Activated T-helper 2 cell treated with anti-CD3 and anti-CD28 coated beads, Interferon-gamma antibody, Interleukin-2, Interleukin-4, amounts not matched to agents 10 μg/mL and 5 μg/mL and 100 μg/mL, durations not matched to agents 14 hours and 24 hours and 36 hours (primary cell): ENCODE data around the gene APOBEC4. TPM values are rescaled to one million over a fixed set of nuclear protein-coding genes. Genes with fewer than 3 reads are reported as not detected.
"Not testable (repeated sequence)": the region's sequence is repeated elsewhere in the genome, so short reads cannot be mapped to it uniquely, and the experiment has no call there.

ENCODE experiments used
- DNase-seq: peaks from one replicate; pipeline ENCODE4 v3.0.0; 2021; ENCODE audit warnings: low spot score
- H3K27ac Mint-ChIP-seq: one replicate; pipeline ENCODE4 v1.8.0; 2021; ENCODE audit warnings: mixed read lengths
- H3K27me3 Mint-ChIP-seq: one replicate; pipeline ENCODE4 v1.8.0; 2021; ENCODE audit warnings: low read depth, mixed read lengths
- H3K36me3 Mint-ChIP-seq: one replicate; pipeline ENCODE4 v1.8.0; 2021; ENCODE audit warnings: low read depth, mixed read lengths
- H3K4me1 Mint-ChIP-seq: one replicate; pipeline ENCODE4 v1.8.0; 2021; ENCODE audit warnings: low read depth, mixed read lengths
- H3K4me3 Mint-ChIP-seq: one replicate; pipeline ENCODE4 v1.8.0; 2021; ENCODE audit warnings: low read depth, mild to moderate bottlenecking, moderate library complexity, mixed read lengths
- H3K9me3 Mint-ChIP-seq: one replicate; pipeline ENCODE4 v1.8.0; 2021; ENCODE audit warnings: mixed read lengths
- intact Hi-C: fragments of 100-400 bp; cut with micrococcal nuclease; formaldehyde crosslinking; loops from one replicate; pipeline ENCODE4 v1.15.1; 2023
- total RNA-seq: library from RNA; stranded (reverse); gene quantifications from 2 replicates; pipeline ENCODE4 v1.2.3, GENCODE V29; 2022

The APOBEC4 gene
- total RNA-seq, 1 donor from 2014 or later = not detected

GRCh38 chr1:183687546-183688304 lies 34.6 kb upstream of the APOBEC4 start:
- DNase-seq = no peak
- Mint-ChIP-seq H3K4me1 (peaks cover 1% of the 10 kb centered on the region), H3K36me3 (no peaks in the 10 kb centered on the region), H3K4me3 (no peak overlapping the region), H3K27ac (no peak overlapping the region), H3K27me3 (peaks cover 15% of the 10 kb centered on the region), H3K9me3 (no peaks in the 10 kb centered on the region)
- intact Hi-C loops = no loop called here

- DNase-seq = no peak
- H3K27me3 Mint-ChIP-seq = peaks cover 29% of the 10 kb centered on the region
- H3K27ac Mint-ChIP-seq = no peak overlapping the region
- H3K36me3 Mint-ChIP-seq = no peaks in the 10 kb centered on the region
- intact Hi-C loops = no loop called here
- no peaks in the 10 kb centered on the region for H3K9me3 Mint-ChIP-seq
- no peak overlapping the region for H3K4me3 Mint-ChIP-seq
- H3K4me1 Mint-ChIP-seq = peaks cover 1% of the 10 kb centered on the region
These were observed 33.1 kb upstream of the APOBEC4 start for GRCh38 chr1:183686229-183686628.

GRCh38 chr1:183685112-183685713 lies 32.1 kb upstream of the APOBEC4 start:
- Mint-ChIP-seq H3K4me3 (no peak overlapping the region), H3K4me1 (peaks cover 1% of the 10 kb centered on the region), H3K36me3 (no peaks in the 10 kb centered on the region), H3K27me3 (peaks cover 34% of the 10 kb centered on the region), H3K27ac (no peak overlapping the region), H3K9me3 (no peaks in the 10 kb centered on the region)
- intact Hi-C loops = loop anchor here (1.0 to 2.0 kb wide), 2 partner anchors 30 to 231 kb away; no protein-coding TSS in a partner anchor
- DNase-seq = no peak

GRCh38 chr1:183679363-183679762 lies 26.2 kb upstream of the APOBEC4 start:
- intact Hi-C loops, H3K36me3 Mint-ChIP-seq, H3K4me1 Mint-ChIP-seq, H3K4me3 Mint-ChIP-seq, H3K27ac Mint-ChIP-seq, H3K9me3 Mint-ChIP-seq, DNase-seq: not testable (repeated sequence)
- peaks cover 32% of the 10 kb centered on the region for H3K27me3 Mint-ChIP-seq

- Mint-ChIP-seq H3K36me3 (no peaks in the 10 kb centered on the region), H3K4me3 (no peak overlapping the region), H3K27me3 (peaks cover 31% of the 10 kb centered on the region), H3K27ac (no peak overlapping the region), H3K4me1 (peaks cover 1% of the 10 kb centered on the region), H3K9me3 (no peaks in the 10 kb centered on the region)
- intact Hi-C loops = no loop called here
- DNase-seq = no peak
These were observed 25.7 kb upstream of the APOBEC4 start for GRCh38 chr1:183678819-183679218.

- H3K36me3 Mint-ChIP-seq = no peaks in the 10 kb centered on the region
- H3K4me3 Mint-ChIP-seq = no peak overlapping the region
- intact Hi-C loops = no loop called here
- no peak overlapping the region for H3K27ac Mint-ChIP-seq
- no peaks in the 10 kb centered on the region for H3K9me3 Mint-ChIP-seq
- H3K4me1 Mint-ChIP-seq = no peaks in the 10 kb centered on the region
- H3K27me3 Mint-ChIP-seq = peaks cover 17% of the 10 kb centered on the region
- DNase-seq = no peak
These were observed 23.6 kb upstream of the APOBEC4 start for GRCh38 chr1:183676586-183677189.

- Mint-ChIP-seq H3K4me3 (no peak overlapping the region), H3K27ac (no peak overlapping the region), H3K36me3 (no peaks in the 10 kb centered on the region), H3K4me1 (no peaks in the 10 kb centered on the region), H3K27me3 (peaks cover 11% of the 10 kb centered on the region), H3K9me3 (no peaks in the 10 kb centered on the region)
- DNase-seq = no peak
- intact Hi-C loops = no loop called here
These were observed 22.9 kb upstream of the APOBEC4 start for GRCh38 chr1:183675883-183676585.

GRCh38 chr1:183675381-183675780 lies 22.3 kb upstream of the APOBEC4 start:
- intact Hi-C loops = no loop called here
- Mint-ChIP-seq H3K27me3 (peaks cover 8% of the 10 kb centered on the region), H3K27ac (no peak overlapping the region), H3K36me3 (no peaks in the 10 kb centered on the region), H3K4me3 (no peak overlapping the region), H3K4me1 (no peaks in the 10 kb centered on the region), H3K9me3 (no peaks in the 10 kb centered on the region)
- no peak for DNase-seq

- H3K9me3 Mint-ChIP-seq = no peaks in the 10 kb centered on the region
- no peak for DNase-seq
- H3K4me1 Mint-ChIP-seq = no peaks in the 10 kb centered on the region
- H3K27ac Mint-ChIP-seq = no peak overlapping the region
- intact Hi-C loops = no loop called here
- no peak overlapping the region for H3K4me3 Mint-ChIP-seq
- H3K36me3 Mint-ChIP-seq = no peaks in the 10 kb centered on the region
- H3K27me3 Mint-ChIP-seq = peaks cover 8% of the 10 kb centered on the region
These were observed 21.8 kb upstream of the APOBEC4 start for GRCh38 chr1:183674886-183675285.

- no peak overlapping the region for H3K4me3 Mint-ChIP-seq
- no peaks in the 10 kb centered on the region for H3K4me1 Mint-ChIP-seq
- H3K9me3 Mint-ChIP-seq = no peaks in the 10 kb centered on the region
- no peaks in the 10 kb centered on the region for H3K36me3 Mint-ChIP-seq
- no peak for DNase-seq
- intact Hi-C loops = no loop called here
- no peak overlapping the region for H3K27ac Mint-ChIP-seq
- H3K27me3 Mint-ChIP-seq = peaks cover 8% of the 10 kb centered on the region
These were observed 21.2 kb upstream of the APOBEC4 start for GRCh38 chr1:183674339-183674738.

GRCh38 chr1:183673605-183674323 lies 20.6 kb upstream of the APOBEC4 start:
- Mint-ChIP-seq H3K9me3 (no peaks in the 10 kb centered on the region), H3K4me3 (no peak overlapping the region), H3K4me1 (no peaks in the 10 kb centered on the region), H3K27me3 (peaks cover 8% of the 10 kb centered on the region), H3K27ac (no peak overlapping the region), H3K36me3 (no peaks in the 10 kb centered on the region)
- no peak for DNase-seq
- intact Hi-C loops = no loop called here

GRCh38 chr1:183670169-183670568 lies 17.1 kb upstream of the APOBEC4 start:
- Mint-ChIP-seq H3K27me3 (peaks cover 6% of the 10 kb centered on the region), H3K36me3 (no peaks in the 10 kb centered on the region), H3K27ac (no peak overlapping the region), H3K9me3 (no peaks in the 10 kb centered on the region), H3K4me1 (no peaks in the 10 kb centered on the region), H3K4me3 (no peak overlapping the region)
- DNase-seq = no peak
- intact Hi-C loops = no loop called here
